Measurements from ENCODE around the gene MS4A7.

The MS4A7 gene

GRCh38 chr11:60347084-60347797 lies 31.1 kb upstream of the MS4A7 start:
- Histone ChIP-seq H3K27me3 (ENCODE audit: insufficient read depth, low read length, poor library complexity) (no peaks in the 10 kb centered on the region), H3K36me3 (ENCODE audit: insufficient read depth, low read length) (no peaks in the 10 kb centered on the region), H3K4me3 (ENCODE audit: low read depth in 1 of 2, low read length in 2 of 2) (no peak overlapping the region), H3K4me2 (ENCODE audit: insufficient read depth, low read length) (no peak overlapping the region), H3K4me1 (ENCODE audit: insufficient read depth, low read length) (no peaks in the 10 kb centered on the region), H3K27ac (ENCODE audit: low read length) (no peak overlapping the region), H3K9me3 (ENCODE audit: insufficient read depth, low read length, severe bottlenecking) (no peaks in the 10 kb centered on the region), H3K9ac (ENCODE audit: low read depth, low read length) (no peak overlapping the region), H2AFZ (ENCODE audit: low read depth, low read length) (no peak overlapping the region), H4K20me1 (ENCODE audit: insufficient read depth, low read length) (no peaks in the 10 kb centered on the region), H3K79me2 (ENCODE audit: insufficient read depth, low read length) (no peaks in the 10 kb centered on the region)
- ATAC-seq (ENCODE audit: insufficient read depth, low read depth) = no peak
- TF ChIP-seq EZH2 (IDR thresholded peaks at IDR 0.05; ENCODE audit: borderline replicate concordance, low read depth, low read length, severe bottlenecking) = no peak
- no peak for TF ChIP-seq CTCF (IDR thresholded peaks at IDR 0.05; ENCODE audit: borderline replicate concordance, extremely low read depth, low read length, poor library complexity, severe bottlenecking)
- no peak for DNase-seq

GRCh38 chr11:60348116-60348515 lies 30.2 kb upstream of the MS4A7 start:
- Histone ChIP-seq H3K4me3 (ENCODE audit: low read depth in 1 of 2, low read length in 2 of 2) (no peak overlapping the region), H3K9ac (ENCODE audit: low read depth, low read length) (no peak overlapping the region), H3K4me1 (ENCODE audit: insufficient read depth, low read length) (no peaks in the 10 kb centered on the region), H2AFZ (ENCODE audit: low read depth, low read length) (no peak overlapping the region), H3K27me3 (ENCODE audit: insufficient read depth, low read length, poor library complexity) (no peaks in the 10 kb centered on the region), H3K27ac (ENCODE audit: low read length) (no peak overlapping the region), H4K20me1 (ENCODE audit: insufficient read depth, low read length) (no peaks in the 10 kb centered on the region), H3K4me2 (ENCODE audit: insufficient read depth, low read length) (no peak overlapping the region), H3K9me3 (ENCODE audit: insufficient read depth, low read length, severe bottlenecking) (no peaks in the 10 kb centered on the region), H3K79me2 (ENCODE audit: insufficient read depth, low read length) (no peaks in the 10 kb centered on the region), H3K36me3 (ENCODE audit: insufficient read depth, low read length) (no peaks in the 10 kb centered on the region)
- DNase-seq = no peak
- ATAC-seq (ENCODE audit: insufficient read depth, low read depth) = no peak
- TF ChIP-seq EZH2 (IDR thresholded peaks at IDR 0.05; ENCODE audit: borderline replicate concordance, low read depth, low read length, severe bottlenecking) (no peak), CTCF (IDR thresholded peaks at IDR 0.05; ENCODE audit: borderline replicate concordance, extremely low read depth, low read length, poor library complexity, severe bottlenecking) (peak; percentile 30)

GRCh38 chr11:60349990-60350389 lies 28.3 kb upstream of the MS4A7 start:
- Histone ChIP-seq H4K20me1 (ENCODE audit: insufficient read depth, low read length) (no peaks in the 10 kb centered on the region), H3K9ac (ENCODE audit: low read depth, low read length) (no peak overlapping the region), H3K4me3 (ENCODE audit: low read depth in 1 of 2, low read length in 2 of 2) (no peak overlapping the region), H2AFZ (ENCODE audit: low read depth, low read length) (no peak overlapping the region), H3K4me2 (ENCODE audit: insufficient read depth, low read length) (no peak overlapping the region), H3K27ac (ENCODE audit: low read length) (no peak overlapping the region), H3K9me3 (ENCODE audit: insufficient read depth, low read length, severe bottlenecking) (peaks cover 8% of the 10 kb centered on the region), H3K79me2 (ENCODE audit: insufficient read depth, low read length) (no peaks in the 10 kb centered on the region), H3K4me1 (ENCODE audit: insufficient read depth, low read length) (no peaks in the 10 kb centered on the region), H3K27me3 (ENCODE audit: insufficient read depth, low read length, poor library complexity) (no peaks in the 10 kb centered on the region), H3K36me3 (ENCODE audit: insufficient read depth, low read length) (no peaks in the 10 kb centered on the region)
- ATAC-seq (ENCODE audit: insufficient read depth, low read depth) (no peak), DNase-seq (no peak)
- TF ChIP-seq CTCF (IDR thresholded peaks at IDR 0.05; ENCODE audit: borderline replicate concordance, extremely low read depth, low read length, poor library complexity, severe bottlenecking) = no peak
- no peak for TF ChIP-seq EZH2 (IDR thresholded peaks at IDR 0.05; ENCODE audit: borderline replicate concordance, low read depth, low read length, severe bottlenecking)
